Upper lobe of right lung (tissue), 1 donor: ENCODE measurements around the gene SLC9A7. TPM values are rescaled to one million over a fixed set of nuclear protein-coding genes. Genes with fewer than 3 reads are reported as not detected.

Experiments used
- ATAC-seq: fragments of 200-7000 bp; cut with Tn5 transposase; one replicate; pipeline ENCODE4 v1.9.1; 2020; ENCODE audit warnings: mild to moderate bottlenecking, moderate library complexity
- DNase-seq: peaks from one replicate; pipeline ENCODE4 v3.0.0-alpha.2; 2020
- H3K27ac ChIP-seq: fragments of 200-600 bp; one replicate; pipeline ENCODE4 v1.8.0; 2022
- H3K27me3 ChIP-seq: fragments of 200-600 bp; one replicate; pipeline ENCODE4 v1.8.0; 2022; ENCODE audit warnings: mild to moderate bottlenecking
- H3K36me3 ChIP-seq: fragments of 200-600 bp; one replicate; pipeline ENCODE4 v1.8.0; 2022
- H3K4me1 ChIP-seq: fragments of 200-600 bp; one replicate; pipeline ENCODE4 v1.8.0; 2022
- H3K4me3 ChIP-seq: fragments of 200-600 bp; one replicate; pipeline ENCODE4 v1.8.0; 2022; ENCODE audit warnings: mild to moderate bottlenecking
- H3K9me3 ChIP-seq: fragments of 200-600 bp; one replicate; pipeline ENCODE4 v1.8.0; 2022
- intact Hi-C: fragments of 100-400 bp; cut with DNase I; formaldehyde crosslinking; loops from one replicate; pipeline ENCODE4 v1.11.0; 2022
- total RNA-seq: library from RNA; stranded (reverse); fragmentation: NEBNext Ultra II Directional; extraction: Animal tissue kit (Norgen Biotek cat#: 25700); gene quantifications from one replicate; pipeline ENCODE4 v1.2.1, GENCODE V29; 2021
- TF ChIP-seq, protein P1 (sequence below): fragments of 200-600 bp; IDR thresholded peaks from one replicate; pipeline ENCODE4 v1.8.0; 2022; ENCODE audit warnings: antibody characterized with exemption
- donor health status: DM: no; HTN: yes; CAD: no; lungs with severe emphysema.

The SLC9A7 gene
- total RNA-seq, 1 donor from 2014 or later, result 8.8 TPM

GRCh38 chrX:46621572-46621971 is 137.3 kb downstream of the SLC9A7 start:
- H3K27ac ChIP-seq, result no peak overlapping the region
- TF ChIP-seq, protein P1, sequence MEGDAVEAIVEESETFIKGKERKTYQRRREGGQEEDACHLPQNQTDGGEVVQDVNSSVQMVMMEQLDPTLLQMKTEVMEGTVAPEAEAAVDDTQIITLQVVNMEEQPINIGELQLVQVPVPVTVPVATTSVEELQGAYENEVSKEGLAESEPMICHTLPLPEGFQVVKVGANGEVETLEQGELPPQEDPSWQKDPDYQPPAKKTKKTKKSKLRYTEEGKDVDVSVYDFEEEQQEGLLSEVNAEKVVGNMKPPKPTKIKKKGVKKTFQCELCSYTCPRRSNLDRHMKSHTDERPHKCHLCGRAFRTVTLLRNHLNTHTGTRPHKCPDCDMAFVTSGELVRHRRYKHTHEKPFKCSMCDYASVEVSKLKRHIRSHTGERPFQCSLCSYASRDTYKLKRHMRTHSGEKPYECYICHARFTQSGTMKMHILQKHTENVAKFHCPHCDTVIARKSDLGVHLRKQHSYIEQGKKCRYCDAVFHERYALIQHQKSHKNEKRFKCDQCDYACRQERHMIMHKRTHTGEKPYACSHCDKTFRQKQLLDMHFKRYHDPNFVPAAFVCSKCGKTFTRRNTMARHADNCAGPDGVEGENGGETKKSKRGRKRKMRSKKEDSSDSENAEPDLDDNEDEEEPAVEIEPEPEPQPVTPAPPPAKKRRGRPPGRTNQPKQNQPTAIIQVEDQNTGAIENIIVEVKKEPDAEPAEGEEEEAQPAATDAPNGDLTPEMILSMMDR, result no peak
- H3K9me3 ChIP-seq, result no peaks in the 10 kb centered on the region
- H3K4me3 ChIP-seq, result no peak overlapping the region
- H3K27me3 ChIP-seq, result no peaks in the 10 kb centered on the region
- no peaks in the 10 kb centered on the region for H3K36me3 ChIP-seq
- H3K4me1 ChIP-seq, result no peaks in the 10 kb centered on the region
- ATAC-seq (no peak), DNase-seq (no peak)
- intact Hi-C loops, result no loop called here

DNA sequence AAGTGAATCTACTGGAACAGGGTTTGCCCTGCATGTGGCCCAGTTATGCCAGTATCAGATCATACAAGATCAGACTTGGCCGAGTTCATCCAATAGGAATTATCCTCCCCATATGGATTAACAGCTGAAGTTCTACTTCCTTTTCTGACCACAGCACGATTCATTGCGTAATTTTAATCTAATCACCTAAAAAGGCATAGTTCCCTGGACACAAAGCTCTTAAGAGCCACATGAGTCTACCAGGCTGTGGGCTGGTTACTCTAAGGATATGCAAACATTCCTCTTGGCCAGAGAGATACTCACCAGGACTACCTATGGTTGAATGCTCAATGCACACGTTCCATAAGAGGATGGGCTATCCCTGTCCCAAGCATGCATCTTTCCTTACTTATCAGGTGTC is 138.4 kb downstream of the SLC9A7 start:
- Histone ChIP-seq H3K9me3 (no peaks in the 10 kb centered on the region), H3K27me3 (no peaks in the 10 kb centered on the region), H3K36me3 (no peaks in the 10 kb centered on the region), H3K4me3 (no peak overlapping the region), H3K27ac (no peak overlapping the region), H3K4me1 (no peaks in the 10 kb centered on the region)
- TF ChIP-seq, protein P1, result no peak
- intact Hi-C loops, result no loop called here
- DNase-seq, result no peak
- ATAC-seq, result no peak

DNA sequence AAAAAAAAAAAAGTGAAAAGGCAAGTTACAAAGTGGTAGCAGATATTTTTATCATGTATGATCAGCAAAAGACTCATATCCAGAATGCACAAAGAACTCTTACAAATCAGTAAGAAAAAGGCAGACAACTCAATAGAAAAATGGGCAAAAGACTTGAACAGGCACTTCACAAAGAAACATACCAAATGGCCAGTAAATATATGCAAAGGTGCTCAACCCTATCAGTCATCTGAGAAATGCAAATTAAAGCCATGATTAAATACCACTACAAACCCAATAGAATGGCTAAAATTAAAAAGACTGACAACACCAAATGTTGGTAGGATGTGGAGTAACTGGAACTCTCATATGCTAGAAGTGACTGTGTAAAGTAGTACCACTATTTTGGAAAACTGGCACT is 140.0 kb downstream of the SLC9A7 start:
- TF ChIP-seq, protein P1, result no peak
- intact Hi-C loops, result no loop called here

GRCh38 chrX:46617906-46618305 is 141.0 kb downstream of the SLC9A7 start:
- intact Hi-C loops, result no loop called here
- no peak for ATAC-seq
- Histone ChIP-seq H3K27ac (no peak overlapping the region), H3K27me3 (no peaks in the 10 kb centered on the region), H3K9me3 (no peaks in the 10 kb centered on the region), H3K36me3 (no peaks in the 10 kb centered on the region), H3K4me1 (no peaks in the 10 kb centered on the region), H3K4me3 (no peak overlapping the region)
- TF ChIP-seq, protein P1, result no peak
- DNase-seq, result no peak

More for the DNA sequence above, 140.0 kb downstream of the SLC9A7 start:
- Histone ChIP-seq H3K27me3 (no peaks in the 10 kb centered on the region), H3K4me3 (no peak overlapping the region), H3K9me3 (no peaks in the 10 kb centered on the region), H3K4me1 (no peaks in the 10 kb centered on the region), H3K36me3 (no peaks in the 10 kb centered on the region), H3K27ac (no peak overlapping the region)
- ATAC-seq (no peak), DNase-seq (no peak)

DNA sequence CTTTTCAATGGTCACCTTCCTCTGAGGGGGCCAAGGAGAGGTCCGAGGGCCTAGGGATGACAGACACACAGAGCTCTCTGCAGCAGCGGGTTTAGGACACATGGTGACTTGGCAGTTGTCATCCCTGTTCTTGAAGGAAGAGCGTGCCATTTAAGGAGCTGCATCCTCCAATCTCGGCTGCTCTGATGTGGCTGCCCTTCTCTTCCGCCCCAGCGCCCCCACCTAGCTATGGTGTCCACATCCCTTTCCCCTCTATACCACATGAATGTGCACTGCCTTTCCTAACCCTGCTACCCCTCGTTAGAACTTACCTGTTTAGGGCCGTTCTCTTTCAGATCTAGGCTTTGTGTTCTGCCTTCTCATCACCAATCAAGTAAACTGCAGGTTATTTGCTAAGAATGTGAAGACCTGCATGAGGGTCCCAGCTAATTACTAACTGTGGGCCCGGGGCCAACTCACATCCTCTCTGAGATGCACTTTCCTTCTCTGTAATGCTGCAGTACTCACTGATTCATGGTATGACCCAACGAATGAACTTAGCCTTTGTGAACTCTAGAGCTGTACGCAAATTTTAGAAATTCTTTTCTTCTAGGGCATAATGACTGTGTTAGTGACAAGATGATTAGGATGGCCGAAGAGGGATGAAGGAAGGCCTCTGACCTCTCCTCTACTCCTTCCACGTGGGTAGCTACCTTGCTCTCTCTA is 147.1 kb downstream of the SLC9A7 start:
- Histone ChIP-seq H3K4me1 (no peaks in the 10 kb centered on the region), H3K4me3 (no peak overlapping the region), H3K36me3 (no peaks in the 10 kb centered on the region), H3K27me3 (no peaks in the 10 kb centered on the region), H3K9me3 (no peaks in the 10 kb centered on the region), H3K27ac (no peak overlapping the region)
- no peak for ATAC-seq
- TF ChIP-seq, protein P1, result no peak
- no peak for DNase-seq
- intact Hi-C loops, result no loop called here
